Progenitor cell of endocrine pancreas (in vitro differentiated cells): ENCODE results near the gene TDRD15. TPM values are rescaled to one million over a fixed set of nuclear protein-coding genes. Genes with fewer than 3 reads are reported as not detected.

Experiments used
- DNase-seq: peaks from one replicate; pipeline ENCODE4 v3.0.0; 2021; ENCODE audit warnings: low spot score; ENCODE audit not compliant: unreplicated experiment
- H3K27ac Mint-ChIP-seq: 2 replicates; pipeline ENCODE4 v1.8.0; 2021; ENCODE audit warnings: mild to moderate bottlenecking, moderate library complexity, mixed read lengths
- H3K27me3 Mint-ChIP-seq: 2 replicates; pipeline ENCODE4 v1.8.0; 2021; ENCODE audit warnings: mixed read lengths
- H3K36me3 Mint-ChIP-seq: 2 replicates; pipeline ENCODE4 v1.8.0; 2022; ENCODE audit warnings: mixed read lengths; ENCODE audit not compliant: insufficient read depth
- H3K4me1 Mint-ChIP-seq: 2 replicates; pipeline ENCODE4 v1.8.0; 2021; ENCODE audit warnings: low read depth, mixed read lengths
- H3K4me3 Mint-ChIP-seq: 2 replicates; pipeline ENCODE4 v1.8.0; 2021; ENCODE audit warnings: low read depth, mild to moderate bottlenecking, moderate library complexity, mixed read lengths
- H3K9me3 Mint-ChIP-seq: 2 replicates; pipeline ENCODE4 v1.8.0; 2021; ENCODE audit warnings: low read depth, mixed read lengths
- CTCF ChIP-seq: fragments of 200-600 bp; sonication (generic); IDR thresholded peaks from one replicate; pipeline ENCODE4 v1.5.0; 2021; ENCODE audit warnings: antibody characterized with exemption, mild to moderate bottlenecking; ENCODE audit not compliant: unreplicated experiment
- total RNA-seq: library from RNA; stranded (reverse); gene quantifications from 2 replicates; pipeline ENCODE4 v1.2.1, GENCODE V29; 2021

TDRD15 gene
- total RNA-seq, 1 donor from 2014 or later, result not detected

DNA sequence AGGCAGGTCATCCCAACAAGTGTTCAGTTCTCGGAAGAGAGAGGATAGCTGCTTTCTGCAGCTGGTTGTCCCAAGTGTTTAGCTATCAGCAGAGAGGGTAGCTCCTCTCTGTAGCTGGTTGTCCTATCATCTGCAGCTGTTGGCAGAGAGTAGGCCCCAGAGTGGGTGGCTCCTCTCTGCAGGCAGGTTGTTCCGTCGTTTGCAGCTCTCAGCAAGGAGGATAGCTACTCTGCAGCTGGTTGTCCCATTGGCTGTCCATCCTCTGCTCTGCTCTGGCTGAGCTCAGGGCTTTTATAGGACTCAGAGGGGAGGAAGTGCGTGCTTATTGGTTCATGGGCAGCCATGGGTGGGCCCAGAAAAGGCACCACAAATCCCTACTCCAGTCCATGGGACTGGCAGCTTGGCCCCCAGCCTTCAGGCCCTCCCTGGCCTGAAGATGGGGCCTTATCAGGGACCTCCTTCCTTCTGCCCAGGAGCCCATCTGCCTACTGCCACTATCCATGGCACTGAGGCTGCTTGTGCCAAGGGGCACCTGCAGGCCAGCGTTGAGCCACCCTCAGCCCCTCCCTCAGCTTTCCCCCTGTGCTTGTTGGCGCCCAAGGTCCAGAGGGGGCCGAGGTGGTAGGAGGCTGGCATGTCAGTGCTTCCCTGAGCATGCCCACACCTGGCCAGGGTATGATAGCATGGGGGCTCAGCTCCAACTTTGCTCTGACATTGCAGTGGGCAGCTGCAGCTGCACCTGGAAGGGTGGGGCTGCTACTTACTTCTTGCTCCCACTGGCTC is 38.3 kb downstream of the TDRD15 start:
- Mint-ChIP-seq H3K27me3 (peaks cover 3% of the 10 kb centered on the region), H3K4me3 (no peak overlapping the region), H3K36me3 (no peaks in the 10 kb centered on the region), H3K27ac (no peak overlapping the region), H3K9me3 (peaks cover 3% of the 10 kb centered on the region), H3K4me1 (peaks cover 2% of the 10 kb centered on the region)
- no peak for DNase-seq
- no peak for TF ChIP-seq CTCF

- H3K36me3 Mint-ChIP-seq, result no peaks in the 10 kb centered on the region
- no peaks in the 10 kb centered on the region for H3K4me1 Mint-ChIP-seq
- peaks cover 3% of the 10 kb centered on the region for H3K27me3 Mint-ChIP-seq
- peaks cover 3% of the 10 kb centered on the region for H3K9me3 Mint-ChIP-seq
- no peak for TF ChIP-seq CTCF
- H3K27ac Mint-ChIP-seq, result no peak overlapping the region
- H3K4me3 Mint-ChIP-seq, result no peak overlapping the region
- no peak for DNase-seq
Measured at GRCh38 chr2:21162615-21162878, 38.8 kb downstream of the TDRD15 start.

GRCh38 chr2:21163213-21163612 is 39.4 kb downstream of the TDRD15 start:
- Mint-ChIP-seq H3K4me3 (no peak overlapping the region), H3K27ac (no peak overlapping the region), H3K36me3 (no peaks in the 10 kb centered on the region), H3K27me3 (peaks cover 3% of the 10 kb centered on the region), H3K4me1 (no peaks in the 10 kb centered on the region), H3K9me3 (peaks cover 3% of the 10 kb centered on the region)
- no peak for DNase-seq
- TF ChIP-seq CTCF, result no peak

- peaks cover 12% of the 10 kb centered on the region for H3K9me3 Mint-ChIP-seq
- TF ChIP-seq CTCF, result peak; percentile 46
- no peaks in the 10 kb centered on the region for H3K36me3 Mint-ChIP-seq
- H3K4me1 Mint-ChIP-seq, result no peaks in the 10 kb centered on the region
- no peak overlapping the region for H3K4me3 Mint-ChIP-seq
- no peak overlapping the region for H3K27ac Mint-ChIP-seq
- peaks cover 3% of the 10 kb centered on the region for H3K27me3 Mint-ChIP-seq
- no peak for DNase-seq
Measured at GRCh38 chr2:21165350-21165749, 41.6 kb downstream of the TDRD15 start.

DNA sequence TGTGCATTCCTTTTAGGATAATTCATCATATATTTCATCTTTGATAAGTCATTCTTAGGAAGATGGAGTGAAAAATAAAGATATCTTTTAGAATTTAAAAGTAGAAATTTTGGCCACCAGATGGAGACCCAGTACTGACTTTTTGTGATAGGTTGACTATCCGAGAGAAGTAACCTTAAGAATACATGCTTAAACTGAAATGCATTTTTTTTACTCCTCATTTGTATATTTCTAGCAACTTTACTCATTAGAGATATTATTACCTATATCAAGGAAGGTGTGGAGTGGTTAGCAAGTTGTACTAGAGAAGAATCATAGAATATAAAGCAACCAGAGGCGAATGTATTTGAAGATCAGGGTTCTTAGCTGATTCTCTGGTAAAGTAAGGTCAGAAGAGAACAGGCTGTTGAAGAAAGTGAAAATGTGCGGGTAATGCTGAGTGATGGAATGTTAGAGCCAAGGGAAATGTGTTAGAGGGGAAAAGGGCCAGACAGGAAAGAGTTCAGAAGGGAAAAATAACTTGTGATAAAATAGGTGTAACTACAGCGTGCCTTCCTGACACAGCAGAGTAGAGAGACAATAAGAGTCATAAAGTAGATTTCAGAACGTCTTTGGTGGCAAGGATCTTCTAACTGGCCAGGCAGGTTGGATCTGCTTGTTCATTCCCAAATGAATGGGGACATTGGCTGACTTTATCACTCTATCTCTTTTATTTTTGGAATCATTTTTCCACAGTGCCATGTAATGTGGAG is 52.3 kb downstream of the TDRD15 start:
- TF ChIP-seq CTCF, result peak; percentile 59
- peaks cover 3% of the 10 kb centered on the region for H3K9me3 Mint-ChIP-seq
- DNase-seq, result no peak
- H3K4me3 Mint-ChIP-seq, result no peak overlapping the region
- peaks cover 11% of the 10 kb centered on the region for H3K4me1 Mint-ChIP-seq
- H3K27me3 Mint-ChIP-seq, result no peaks in the 10 kb centered on the region
- no peaks in the 10 kb centered on the region for H3K36me3 Mint-ChIP-seq
- no peak overlapping the region for H3K27ac Mint-ChIP-seq
